Vagina (tissue), 2 donors: ENCODE results near the gene TAS2R3. TPM values are rescaled to one million over a fixed set of nuclear protein-coding genes. Genes with fewer than 3 reads are reported as not detected.

Experiments
- DNase-seq, 2 donors: peaks; one replicate each; pipeline ENCODE4 v3.0.0-alpha.2; 2017; ENCODE audit errors: extremely low spot score in 2 of 2
- H3K27ac ChIP-seq: fragments of 200-600 bp; sonication (generic); one replicate; pipeline ENCODE4 v1.5.1; 2019
- H3K27me3 ChIP-seq: fragments of 200-600 bp; sonication (generic); one replicate; pipeline ENCODE4 v1.5.1; 2019
- H3K36me3 ChIP-seq, 2 donors: fragments of 200-600 bp; sonication (generic); one replicate each; pipeline ENCODE4 v1.5.1; 2017 to 2019
- H3K4me1 ChIP-seq: fragments of 200-600 bp; sonication (generic); one replicate; pipeline ENCODE4 v1.5.1; 2019
- H3K4me3 ChIP-seq, 2 donors: fragments of 200-600 bp; sonication (generic); 1 replicate in 1 of 2; 2 replicates in 1 of 2; pipeline ENCODE4 v1.5.1; 2016 to 2019
- H3K9me3 ChIP-seq: fragments of 200-600 bp; sonication (generic); one replicate; pipeline ENCODE4 v1.5.1; 2019
- CTCF ChIP-seq, 3 experiments: fragments of 450-650 bp in 2 of 3; fragments of 200-600 bp in 1 of 3; sonication (generic) in 1 of 3; IDR thresholded peaks; one replicate each; pipeline ENCODE4 v1.5.1; 2017 to 2019; ENCODE audit warnings: antibody characterized with exemption in 3 of 3, mild to moderate bottlenecking in 2 of 3, moderate library complexity in 2 of 3
- POLR2A ChIP-seq, 2 donors: fragments of 450-650 bp; IDR thresholded peaks; one replicate each; pipeline ENCODE4 v1.6.1; 2017; ENCODE audit warnings: antibody characterized with exemption in 2 of 2, mild to moderate bottlenecking in 2 of 2, moderate library complexity in 2 of 2
- POLR2AphosphoS5 ChIP-seq, 2 donors: sonication (generic); formaldehyde crosslinking; IDR thresholded peaks; one replicate each; pipeline ENCODE4 v1.9.0; 2017; ENCODE audit warnings: antibody characterized with exemption in 2 of 2, mild to moderate bottlenecking in 2 of 2, low read depth in 1 of 2; ENCODE audit not compliant: insufficient read depth in 1 of 2
- intact Hi-C: fragments of 100-400 bp; cut with DNase I; formaldehyde crosslinking; loops from one replicate; pipeline ENCODE4 v1.15.1; 2023
- total RNA-seq: library from RNA; depleted of rRNA; stranded (reverse); fragments of >200 nt; gene quantifications from one replicate; pipeline ENCODE4 v1.2.3, GENCODE V29; 2016

Gene TAS2R3, protein sequence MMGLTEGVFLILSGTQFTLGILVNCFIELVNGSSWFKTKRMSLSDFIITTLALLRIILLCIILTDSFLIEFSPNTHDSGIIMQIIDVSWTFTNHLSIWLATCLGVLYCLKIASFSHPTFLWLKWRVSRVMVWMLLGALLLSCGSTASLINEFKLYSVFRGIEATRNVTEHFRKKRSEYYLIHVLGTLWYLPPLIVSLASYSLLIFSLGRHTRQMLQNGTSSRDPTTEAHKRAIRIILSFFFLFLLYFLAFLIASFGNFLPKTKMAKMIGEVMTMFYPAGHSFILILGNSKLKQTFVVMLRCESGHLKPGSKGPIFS
- 1.5 TPM for total RNA-seq

DNA sequence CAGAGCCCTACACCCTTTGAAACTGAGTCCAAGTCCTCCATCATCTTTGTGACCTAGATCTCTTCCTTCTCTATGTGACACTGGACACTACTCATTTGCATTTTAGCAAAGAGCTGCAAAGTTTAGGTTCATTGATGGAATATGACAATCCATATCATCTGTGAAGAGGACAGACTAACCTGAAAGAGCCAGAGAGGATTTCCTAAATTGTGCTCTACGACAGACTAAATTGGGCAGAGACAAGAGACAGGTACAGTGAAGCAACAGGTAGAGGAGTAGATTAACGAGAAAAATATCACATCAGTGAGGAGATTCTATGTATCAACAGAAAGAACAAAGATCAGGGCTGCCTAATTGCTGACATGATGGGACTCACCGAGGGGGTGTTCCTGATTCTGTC lies at the start of gene TAS2R3:
TAS2R3 (plus strand) TSS at position 301 of the 400 bp plus-strand sequence; CDS start at position 363, 62 bp downstream.
- no peaks in the 10 kb centered on the region for H3K27me3 ChIP-seq
- no peaks in the 10 kb centered on the region for H3K4me1 ChIP-seq
- no peak for DNase-seq
- intact Hi-C loops = no loop called here
- H3K27ac ChIP-seq = no peak within 1 kb of the TSS
- H3K9me3 ChIP-seq = no peaks in the 10 kb centered on the region
- H3K4me3 ChIP-seq = no peak within 1 kb of the TSS
- TF ChIP-seq POLR2AphosphoS5 (IDR thresholded peaks at IDR 0.05; ENCODE audit: insufficient read depth in 1 of 2, low read depth in 1 of 2) (no peak), CTCF (IDR thresholded peaks at IDR 0.05) (no peak), POLR2A (IDR thresholded peaks at IDR 0.05) (no peak)
- H3K36me3 ChIP-seq = peaks cover 0 to 25% of the 10 kb centered on the region in 2 donors

DNA sequence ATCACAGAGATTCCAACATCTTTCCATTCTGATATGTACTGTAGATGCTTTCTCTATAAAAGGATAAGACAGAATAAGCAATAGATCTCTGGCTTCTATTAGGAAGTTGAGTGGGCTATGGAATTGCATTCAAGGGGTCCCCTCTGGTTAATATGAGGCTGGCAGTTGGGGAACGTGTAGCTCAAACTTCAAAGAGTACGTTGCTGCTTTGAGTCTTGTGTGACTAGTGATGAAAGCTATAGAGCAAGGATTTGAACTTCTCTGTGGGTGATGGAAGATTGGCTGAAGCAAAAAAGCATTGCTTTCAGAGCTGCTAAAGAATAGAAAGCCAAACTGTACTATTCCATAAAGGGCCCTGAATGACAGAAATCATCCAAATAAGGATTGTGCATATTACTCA lies 49.3 kb upstream of the TAS2R3 start:
- no peaks in the 10 kb centered on the region for H3K4me1 ChIP-seq
- TF ChIP-seq POLR2A (IDR thresholded peaks at IDR 0.05) (no peak), POLR2AphosphoS5 (IDR thresholded peaks at IDR 0.05; ENCODE audit: insufficient read depth in 1 of 2, low read depth in 1 of 2) (no peak), CTCF (IDR thresholded peaks at IDR 0.05) (no peak)
- intact Hi-C loops = no loop called here
- H3K27me3 ChIP-seq = no peaks in the 10 kb centered on the region
- no peaks in the 10 kb centered on the region for H3K9me3 ChIP-seq
- DNase-seq = no peak
- no peaks in the 10 kb centered on the region for H3K36me3 ChIP-seq
- no peak overlapping the region for H3K27ac ChIP-seq
- no peak overlapping the region for H3K4me3 ChIP-seq

DNA sequence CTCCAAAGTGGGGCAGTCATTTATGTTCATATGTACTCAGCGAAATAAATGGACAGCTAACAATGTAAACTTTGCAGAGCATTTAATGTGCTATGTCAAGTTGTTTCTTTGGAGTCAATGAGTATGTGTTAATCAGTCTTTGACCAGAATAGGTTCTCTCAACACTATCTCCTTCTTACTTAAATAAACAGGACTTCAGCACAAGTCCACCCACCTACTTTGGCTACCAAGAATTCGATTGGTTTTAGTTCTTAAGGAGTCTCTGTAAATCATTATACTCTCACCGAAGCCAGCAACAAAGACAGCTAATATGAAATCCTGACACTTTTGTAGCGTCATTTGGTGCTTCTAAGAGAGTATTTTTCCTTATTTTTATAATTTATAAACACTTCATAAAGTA lies 48.9 kb upstream of the TAS2R3 start:
- no peaks in the 10 kb centered on the region for H3K4me1 ChIP-seq
- no peaks in the 10 kb centered on the region for H3K27me3 ChIP-seq
- no peaks in the 10 kb centered on the region for H3K9me3 ChIP-seq
- no peak overlapping the region for H3K27ac ChIP-seq
- DNase-seq = no peak
- TF ChIP-seq CTCF (IDR thresholded peaks at IDR 0.05) = no peak
- TF ChIP-seq POLR2AphosphoS5 (IDR thresholded peaks at IDR 0.05; ENCODE audit: insufficient read depth in 1 of 2, low read depth in 1 of 2) = no peak
- TF ChIP-seq POLR2A (IDR thresholded peaks at IDR 0.05) = no peak
- no peaks in the 10 kb centered on the region for H3K36me3 ChIP-seq
- H3K4me3 ChIP-seq = no peak overlapping the region
- intact Hi-C loops = no loop called here

GRCh38 chr7:141715794-141716689 lies 47.9 kb upstream of the TAS2R3 start:
- TF ChIP-seq POLR2AphosphoS5 (IDR thresholded peaks at IDR 0.05; ENCODE audit: insufficient read depth in 1 of 2, low read depth in 1 of 2) (no peak), POLR2A (IDR thresholded peaks at IDR 0.05) (no peak), CTCF (IDR thresholded peaks at IDR 0.05) (no peak)
- no peaks in the 10 kb centered on the region for H3K27me3 ChIP-seq
- H3K27ac ChIP-seq = no peak overlapping the region
- no peaks in the 10 kb centered on the region for H3K36me3 ChIP-seq
- DNase-seq = no peak
- H3K4me3 ChIP-seq = no peak overlapping the region
- no peaks in the 10 kb centered on the region for H3K9me3 ChIP-seq
- no peaks in the 10 kb centered on the region for H3K4me1 ChIP-seq
- intact Hi-C loops = no loop called here
